HG03108 (cell line): ENCODE results near the gene P4HA3.

Source experiments
- ATAC-seq: cut with Tn5 transposase; IDR thresholded peaks from one replicate; pipeline ENCODE4 v1.9.1; 2021; ENCODE audit warnings: moderate library complexity; ENCODE audit not compliant: unreplicated experiment

Gene P4HA3

GRCh38 chr11:74268456-74268855, 43.0 kb downstream of the P4HA3 start:
- no peak for ATAC-seq

GRCh38 chr11:74267014-74267413, 44.4 kb downstream of the P4HA3 start:
- ATAC-seq = no peak

GRCh38 chr11:74265256-74265655, 46.2 kb downstream of the P4HA3 start:
- no peak for ATAC-seq

DNA sequence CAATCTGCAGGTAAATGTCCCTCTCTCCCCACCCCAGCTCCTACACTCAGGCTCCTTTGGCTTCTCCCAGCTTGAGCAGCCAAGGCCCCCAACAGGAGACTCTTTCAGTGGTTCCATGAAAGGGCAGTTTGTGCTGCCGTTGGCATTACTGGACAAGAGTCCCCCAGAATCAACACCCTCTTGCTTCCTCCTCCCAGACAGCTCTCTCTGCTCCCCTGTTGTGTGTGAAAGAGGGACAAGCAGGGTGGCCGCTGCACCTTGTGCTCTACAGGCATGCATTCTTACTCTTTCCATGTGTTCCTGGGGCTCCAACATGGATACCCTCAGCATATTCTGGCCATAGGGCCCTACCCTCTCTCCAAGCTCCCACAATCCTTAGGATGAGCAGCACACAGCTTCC, 48.7 kb downstream of the P4HA3 start:
- ATAC-seq = no peak

DNA sequence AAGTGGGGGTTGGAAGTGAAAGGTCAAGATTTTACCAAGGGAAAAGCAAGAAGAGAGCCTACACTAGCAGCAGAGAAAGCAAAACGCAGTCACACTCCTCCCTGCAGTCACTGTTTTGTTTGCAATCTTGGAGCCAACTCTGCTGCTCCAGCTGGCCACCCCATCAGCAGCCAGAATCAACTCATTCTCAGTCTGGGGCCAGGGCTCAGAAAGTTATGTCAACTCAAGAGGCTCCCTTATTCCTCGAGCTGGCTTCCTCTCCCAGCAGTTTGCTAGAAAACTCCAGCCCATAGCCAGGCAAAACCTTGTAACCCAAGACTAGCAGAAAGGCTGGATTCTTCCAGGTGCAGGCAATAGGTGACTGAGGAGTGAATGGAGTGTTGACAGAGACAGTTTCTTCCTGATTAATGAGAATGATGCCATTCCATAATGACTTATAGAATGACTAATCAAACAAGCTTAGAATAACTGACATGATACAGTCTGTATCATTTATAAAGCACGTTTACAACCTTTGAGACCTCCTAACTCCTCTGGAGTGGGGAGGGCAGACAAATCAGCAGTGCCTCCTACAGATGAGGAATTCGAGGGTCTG, 53.4 kb downstream of the P4HA3 start:
- ATAC-seq = no peak

DNA sequence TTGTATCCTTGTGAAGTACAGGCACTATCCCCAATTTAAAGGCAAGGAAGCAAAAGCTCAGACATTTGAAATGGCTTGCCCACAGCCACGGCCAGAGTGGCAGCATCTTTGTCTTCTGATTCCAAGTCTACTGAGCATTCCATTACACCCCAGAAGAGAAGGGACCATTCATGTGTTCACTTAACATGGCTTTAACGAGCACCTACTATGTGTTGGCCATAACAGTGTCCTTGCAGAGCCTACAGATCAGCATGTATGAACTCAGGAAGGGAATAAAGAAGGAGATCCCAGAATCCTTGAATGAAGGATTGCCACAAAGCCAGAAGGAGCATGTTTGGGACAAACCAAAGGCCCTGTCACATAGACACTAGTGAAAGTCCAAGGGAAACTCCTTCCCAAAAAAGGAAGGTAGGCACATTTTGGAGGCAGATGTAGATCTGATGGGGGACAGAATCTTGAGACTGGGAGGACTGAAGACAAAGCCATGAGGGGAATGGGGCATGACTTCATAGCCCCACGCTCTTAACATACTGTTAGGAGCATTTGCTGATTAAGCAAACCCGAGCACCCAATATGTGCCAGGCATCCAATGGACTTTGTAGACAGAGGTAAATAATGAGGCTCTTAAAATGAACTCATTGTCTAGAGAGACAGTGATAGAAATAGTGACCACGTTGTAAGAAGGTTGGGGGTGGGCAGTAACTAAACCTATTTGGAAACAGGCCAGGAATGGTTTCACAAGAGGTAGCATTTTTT, 54.9 kb downstream of the P4HA3 start:
- no peak for ATAC-seq

DNA sequence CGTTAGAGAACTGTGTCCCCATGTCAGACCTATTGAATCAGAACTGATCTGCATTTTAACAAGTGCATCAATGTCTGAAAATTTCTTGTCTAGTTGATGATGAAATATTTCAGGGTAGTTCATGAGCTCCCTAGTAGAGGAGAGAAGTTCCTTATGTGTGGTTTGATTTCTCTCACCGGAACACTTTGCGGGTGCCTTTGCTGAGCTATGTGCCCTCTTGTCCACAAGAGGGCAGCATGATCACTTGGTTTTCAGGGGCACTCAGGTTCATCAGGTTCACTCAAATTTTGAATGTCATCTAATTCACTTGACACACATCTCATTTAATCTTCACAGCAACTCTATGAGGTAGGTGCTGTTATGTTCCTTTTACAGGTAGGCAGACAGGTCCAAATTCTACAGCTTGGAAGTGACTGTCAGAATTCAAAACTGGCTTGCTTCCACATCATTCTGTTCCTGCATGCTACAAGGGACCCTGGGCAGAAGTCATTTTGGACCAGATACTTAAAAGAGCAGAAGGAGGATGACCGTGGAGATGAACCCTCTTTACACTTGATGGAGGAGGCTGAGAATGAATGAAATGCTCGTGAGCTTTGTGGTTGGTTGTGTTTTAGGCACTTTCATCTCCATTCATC, 55.6 kb downstream of the P4HA3 start:
- ATAC-seq = no peak

- no peak for ATAC-seq
Measured at GRCh38 chr11:74253361-74253760, 58.1 kb downstream of the P4HA3 start.

GRCh38 chr11:74249496-74249895, 61.9 kb downstream of the P4HA3 start:
- ATAC-seq = no peak

DNA sequence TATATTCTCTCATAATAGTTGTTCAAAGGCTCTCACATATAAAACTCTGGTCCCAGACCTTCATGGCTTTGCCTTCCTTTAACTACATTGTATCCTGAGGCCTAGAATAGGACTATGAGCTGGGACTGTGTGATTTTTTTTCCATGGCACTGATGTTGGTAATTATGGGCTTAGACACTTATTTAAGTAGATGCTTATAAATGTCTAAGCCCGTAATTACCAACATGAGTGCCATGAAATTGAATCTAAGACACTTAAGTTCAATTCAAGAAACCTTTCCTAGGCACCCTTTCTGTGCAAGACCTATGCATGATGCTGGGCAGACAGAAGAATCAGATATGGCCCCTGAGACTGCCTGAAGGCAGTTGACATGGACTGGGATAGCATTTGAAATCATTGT, 63.0 kb downstream of the P4HA3 start:
- no peak for ATAC-seq

- no peak for ATAC-seq
Measured at GRCh38 chr11:74238243-74238642, 73.2 kb downstream of the P4HA3 start.

DNA sequence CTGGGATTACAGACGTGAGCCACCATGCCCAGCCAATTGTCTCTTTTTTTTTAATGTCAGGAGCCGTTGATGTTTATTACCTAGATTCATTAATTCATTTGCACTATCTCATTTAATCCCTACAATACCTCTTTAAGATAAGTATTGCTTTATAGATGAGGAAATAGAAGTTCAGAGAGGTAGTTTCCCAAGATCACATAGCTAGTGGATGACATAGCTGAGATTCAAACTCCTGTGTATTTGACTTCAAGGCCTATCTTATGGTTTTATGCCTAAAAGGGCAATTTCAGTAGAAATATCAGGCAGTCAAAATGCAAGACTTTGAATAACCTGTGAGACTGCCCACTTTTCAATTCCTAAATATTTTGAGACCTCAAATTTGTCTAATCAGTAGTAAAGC, 73.9 kb downstream of the P4HA3 start:
- no peak for ATAC-seq

GRCh38 chr11:74235121-74235520, 76.3 kb downstream of the P4HA3 start:
- no peak for ATAC-seq

GRCh38 chr11:74233683-74234082, 77.8 kb downstream of the P4HA3 start:
- no peak for ATAC-seq

GRCh38 chr11:74232311-74232950, 79.0 kb downstream of the P4HA3 start:
- ATAC-seq = no peak

GRCh38 chr11:74226907-74227306, 84.5 kb downstream of the P4HA3 start:
- ATAC-seq = no peak

DNA sequence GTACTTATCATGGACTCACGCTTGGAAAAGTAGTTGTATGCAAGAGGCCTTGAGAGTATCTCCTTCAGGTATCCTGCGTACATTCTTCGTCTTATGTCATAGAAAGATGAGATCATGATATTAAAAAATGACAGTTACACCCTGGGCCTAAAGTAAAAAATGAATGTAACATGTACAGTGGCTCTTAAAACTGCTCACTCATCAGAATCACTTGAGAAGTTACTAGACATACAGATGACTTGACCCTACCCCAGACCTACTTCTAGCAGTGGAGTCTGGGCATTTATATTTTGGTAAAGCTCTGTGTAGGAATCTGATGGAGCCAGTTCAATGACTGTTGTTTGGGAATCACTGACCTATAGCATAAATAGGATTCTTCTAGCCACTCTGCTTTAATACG, 85.9 kb downstream of the P4HA3 start:
- no peak for ATAC-seq

GRCh38 chr11:74221816-74222215, 89.6 kb downstream of the P4HA3 start:
- ATAC-seq = no peak

- no peak for ATAC-seq
Measured at GRCh38 chr11:74220376-74220775, 91.1 kb downstream of the P4HA3 start.
